K562 (cell line): ENCODE results near the gene PDIA3. TPM values are rescaled to one million over a fixed set of nuclear protein-coding genes. Genes with fewer than 3 reads are reported as not detected.

Source experiments
- EGR1 ChIP-seq: fragments of 450-650 bp; conservative IDR thresholded peaks from 2 replicates; pipeline ENCODE4 v1.6.1; 2017; ENCODE audit warnings: mild to moderate bottlenecking
- ERF ChIP-seq: fragments of 450-650 bp; formaldehyde crosslinking; IDR thresholded peaks from 2 replicates; pipeline ENCODE4 v1.4.0; 2020; ENCODE audit warnings: mild to moderate bottlenecking, mixed read lengths
- HDAC1 ChIP-seq, 2 experiments: fragments of 450-650 bp; IDR thresholded peaks; 2 replicates each; pipeline ENCODE4 v1.6.1; 2016 to 2017; ENCODE audit warnings: inconsistent platforms in 1 of 2, mild to moderate bottlenecking in 1 of 2, moderate library complexity in 1 of 2
- HMGXB4 ChIP-seq: sonication (generic); formaldehyde crosslinking; IDR thresholded peaks from 2 replicates; pipeline ENCODE4 v1.8.1; 2023; ENCODE audit warnings: mild to moderate bottlenecking, missing genetic modification reagents
- KAT2B ChIP-seq: IDR thresholded peaks from one replicate; pipeline ENCODE4 v1.6.1; 2012; ENCODE audit warnings: low read depth, mild to moderate bottlenecking, control low read depth, inconsistent platforms, low read length, moderate library complexity
- USF1 ChIP-seq: sonication (generic); formaldehyde crosslinking; IDR thresholded peaks from 2 replicates; pipeline ENCODE4 v1.9.0; 2022; ENCODE audit warnings: mild to moderate bottlenecking, missing genetic modification reagents
- ZHX1 ChIP-seq: fragments of 150-350 bp; conservative IDR thresholded peaks from 2 replicates; pipeline ENCODE4 v1.6.1; 2014; ENCODE audit warnings: low read length
- ZNF639 ChIP-seq, 2 experiments: fragments of 200-800 bp in 1 of 2; sonication (Bioruptor generic) in 1 of 2; sonication (generic) in 1 of 2; formaldehyde crosslinking in 1 of 2; IDR thresholded peaks in 1 of 2; conservative IDR thresholded peaks in 1 of 2; 2 replicates each; pipeline versions ENCODE4 v1.5.0 to v1.6.1; 2016 to 2020; ENCODE audit warnings: missing compliant biosample characterization in 1 of 2, missing genetic modification characterization in 1 of 2, missing genetic modification reagents in 1 of 2
- polyA plus RNA-seq, 8 experiments: library from polyadenylated mRNA; depleted of rRNA in 4 of 8; stranded (reverse) in 5 of 8; unstranded in 3 of 8; fragments of >200 nt; fragmentation: Nextera tagmentation in 2 of 8; fragmentation: Illumina TruSeq in 1 of 8; extraction: Ambion mirVana in 2 of 8; extraction: Trizol in 1 of 8; gene quantifications; 2 replicates each; pipeline versions ENCODE4 v1.2.1 to v1.2.3, GENCODE V29; 2011 to 2014; ENCODE audit warnings: inconsistent platforms in 1 of 8, missing spikeins in 1 of 8
- total RNA-seq, 7 experiments: library from RNA; depleted of rRNA in 6 of 7; stranded (reverse); fragments of >200 nt in 6 of 7; fragmentation: Illumina TruSeq in 2 of 7; extraction: Trizol in 2 of 7; gene quantifications; 2 replicates each; pipeline versions ENCODE4 v1.2.1 to v1.2.3, GENCODE V29; 2011 to 2021; ENCODE audit warnings: low replicate concordance in 1 of 7
- TF ChIP-seq, protein P1 (sequence below): sonication (generic); IDR thresholded peaks from 2 replicates; pipeline ENCODE4 v1.6.1; 2016
- TF ChIP-seq, protein P2 (sequence below): sonication (generic); formaldehyde crosslinking; IDR thresholded peaks from 2 replicates; pipeline ENCODE4 v1.8.0; 2022; ENCODE audit warnings: missing genetic modification reagents, mild to moderate bottlenecking, borderline replicate concordance
- TF ChIP-seq, protein P3 (sequence below): fragments of 250-450 bp; sonication (Bioruptor Pico); IDR thresholded peaks from 2 replicates; pipeline ENCODE4 v1.8.0; 2021; ENCODE audit warnings: mild to moderate bottlenecking, moderate library complexity
- TF ChIP-seq, protein P4 (sequence below): fragments of 250-450 bp; sonication (Bioruptor Pico); IDR thresholded peaks from 2 replicates; pipeline ENCODE4 v1.5.0; 2022; ENCODE audit warnings: mild to moderate bottlenecking

The PDIA3 gene
- total and polyA plus RNA-seq, 9 of the 15 experiments (the other 6 are each of a cell fraction or from before 2014, with no cell fraction given) = 13.5 to 386 (median 149) TPM

DNA sequence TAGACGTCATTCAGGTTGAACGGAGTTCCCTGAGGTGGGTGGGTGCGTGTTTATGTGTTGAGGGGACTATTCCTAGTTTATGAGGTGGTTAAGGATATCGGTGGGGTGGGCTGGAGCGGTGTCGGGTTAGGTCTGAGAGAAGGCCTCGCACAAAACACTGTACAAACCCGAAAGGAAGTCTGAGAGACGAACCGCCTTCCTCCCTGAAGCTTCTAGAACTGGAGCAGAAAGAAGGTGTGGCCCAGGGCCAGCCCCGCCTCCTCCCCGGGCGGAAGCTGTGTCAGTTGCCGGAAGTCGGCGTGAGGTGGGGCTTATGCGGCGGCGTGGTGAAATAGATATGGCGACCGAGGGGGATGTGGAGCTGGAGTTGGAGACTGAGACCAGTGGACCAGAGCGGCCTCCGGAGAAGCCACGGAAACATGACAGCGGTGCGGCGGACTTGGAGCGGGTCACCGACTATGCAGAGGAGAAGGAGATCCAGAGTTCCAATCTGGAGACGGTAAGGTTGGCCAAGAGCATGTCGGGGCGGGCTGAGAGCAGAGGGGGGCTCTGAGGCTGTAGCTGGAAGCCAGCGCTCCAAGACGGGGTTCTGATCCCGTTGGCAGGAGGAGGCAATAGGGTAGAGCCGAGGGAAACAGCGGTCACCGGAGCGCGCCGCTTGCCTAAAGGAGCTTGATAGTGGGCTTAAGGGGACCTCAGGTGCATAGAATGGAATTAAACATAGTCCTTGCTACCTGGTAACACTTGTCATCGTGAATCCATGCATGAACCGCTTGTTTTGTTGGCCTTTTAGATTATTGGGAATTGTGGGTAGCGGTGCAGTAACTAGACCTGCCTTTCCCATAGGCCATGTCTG is 54.3 kb downstream of the PDIA3 start, which contains the start of gene HYPK (continued):
- TF ChIP-seq ZHX1 (no peak), EGR1 (no peak), HMGXB4 (CRISPR knock-in tag) (no peak), USF1 (CRISPR knock-in tag) (no peak), ERF (CRISPR knock-in tag) (no peak), KAT2B (no peak), HDAC1 (IDR thresholded peaks at IDR 0.05) (peak in 1 of 2 experiments; percentile 97; a peak in 2 of 4 replicates), ZNF639 (CRISPR knock-in tag; conservative IDR thresholded peaks at IDR 0.05 in 1 of 2, IDR thresholded peaks at IDR 0.05 in 1 of 2) (no peak)
- TF ChIP-seq, protein P1, sequence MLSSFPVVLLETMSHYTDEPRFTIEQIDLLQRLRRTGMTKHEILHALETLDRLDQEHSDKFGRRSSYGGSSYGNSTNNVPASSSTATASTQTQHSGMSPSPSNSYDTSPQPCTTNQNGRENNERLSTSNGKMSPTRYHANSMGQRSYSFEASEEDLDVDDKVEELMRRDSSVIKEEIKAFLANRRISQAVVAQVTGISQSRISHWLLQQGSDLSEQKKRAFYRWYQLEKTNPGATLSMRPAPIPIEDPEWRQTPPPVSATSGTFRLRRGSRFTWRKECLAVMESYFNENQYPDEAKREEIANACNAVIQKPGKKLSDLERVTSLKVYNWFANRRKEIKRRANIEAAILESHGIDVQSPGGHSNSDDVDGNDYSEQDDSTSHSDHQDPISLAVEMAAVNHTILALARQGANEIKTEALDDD = 0 out of 2 replicates have a peak, but pooled peaks have one; percentile 20
- TF ChIP-seq, protein P2, sequence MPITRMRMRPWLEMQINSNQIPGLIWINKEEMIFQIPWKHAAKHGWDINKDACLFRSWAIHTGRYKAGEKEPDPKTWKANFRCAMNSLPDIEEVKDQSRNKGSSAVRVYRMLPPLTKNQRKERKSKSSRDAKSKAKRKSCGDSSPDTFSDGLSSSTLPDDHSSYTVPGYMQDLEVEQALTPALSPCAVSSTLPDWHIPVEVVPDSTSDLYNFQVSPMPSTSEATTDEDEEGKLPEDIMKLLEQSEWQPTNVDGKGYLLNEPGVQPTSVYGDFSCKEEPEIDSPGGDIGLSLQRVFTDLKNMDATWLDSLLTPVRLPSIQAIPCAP = no peak
- TF ChIP-seq, protein P3, sequence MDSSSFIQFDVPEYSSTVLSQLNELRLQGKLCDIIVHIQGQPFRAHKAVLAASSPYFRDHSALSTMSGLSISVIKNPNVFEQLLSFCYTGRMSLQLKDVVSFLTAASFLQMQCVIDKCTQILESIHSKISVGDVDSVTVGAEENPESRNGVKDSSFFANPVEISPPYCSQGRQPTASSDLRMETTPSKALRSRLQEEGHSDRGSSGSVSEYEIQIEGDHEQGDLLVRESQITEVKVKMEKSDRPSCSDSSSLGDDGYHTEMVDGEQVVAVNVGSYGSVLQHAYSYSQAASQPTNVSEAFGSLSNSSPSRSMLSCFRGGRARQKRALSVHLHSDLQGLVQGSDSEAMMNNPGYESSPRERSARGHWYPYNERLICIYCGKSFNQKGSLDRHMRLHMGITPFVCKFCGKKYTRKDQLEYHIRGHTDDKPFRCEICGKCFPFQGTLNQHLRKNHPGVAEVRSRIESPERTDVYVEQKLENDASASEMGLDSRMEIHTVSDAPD (CRISPR knock-in tag) = no peak
- TF ChIP-seq, protein P4, sequence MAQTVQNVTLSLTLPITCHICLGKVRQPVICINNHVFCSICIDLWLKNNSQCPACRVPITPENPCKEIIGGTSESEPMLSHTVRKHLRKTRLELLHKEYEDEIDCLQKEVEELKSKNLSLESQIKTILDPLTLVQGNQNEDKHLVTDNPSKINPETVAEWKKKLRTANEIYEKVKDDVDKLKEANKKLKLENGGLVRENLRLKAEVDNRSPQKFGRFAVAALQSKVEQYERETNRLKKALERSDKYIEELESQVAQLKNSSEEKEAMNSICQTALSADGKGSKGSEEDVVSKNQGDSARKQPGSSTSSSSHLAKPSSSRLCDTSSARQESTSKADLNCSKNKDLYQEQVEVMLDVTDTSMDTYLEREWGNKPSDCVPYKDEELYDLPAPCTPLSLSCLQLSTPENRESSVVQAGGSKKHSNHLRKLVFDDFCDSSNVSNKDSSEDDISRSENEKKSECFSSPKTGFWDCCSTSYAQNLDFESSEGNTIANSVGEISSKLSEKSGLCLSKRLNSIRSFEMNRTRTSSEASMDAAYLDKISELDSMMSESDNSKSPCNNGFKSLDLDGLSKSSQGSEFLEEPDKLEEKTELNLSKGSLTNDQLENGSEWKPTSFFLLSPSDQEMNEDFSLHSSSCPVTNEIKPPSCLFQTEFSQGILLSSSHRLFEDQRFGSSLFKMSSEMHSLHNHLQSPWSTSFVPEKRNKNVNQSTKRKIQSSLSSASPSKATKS (CRISPR knock-in tag) = no peak
